ENCODE results near the gene SMPD4.
A peak's percentile ranks its signal among the peaks of the same experiment; 100 is the strongest.
"Not testable (repeated sequence)": the region's sequence is repeated elsewhere in the genome, so short reads cannot be mapped to it uniquely, and the experiment has no call there.

Gene SMPD4

DNA sequence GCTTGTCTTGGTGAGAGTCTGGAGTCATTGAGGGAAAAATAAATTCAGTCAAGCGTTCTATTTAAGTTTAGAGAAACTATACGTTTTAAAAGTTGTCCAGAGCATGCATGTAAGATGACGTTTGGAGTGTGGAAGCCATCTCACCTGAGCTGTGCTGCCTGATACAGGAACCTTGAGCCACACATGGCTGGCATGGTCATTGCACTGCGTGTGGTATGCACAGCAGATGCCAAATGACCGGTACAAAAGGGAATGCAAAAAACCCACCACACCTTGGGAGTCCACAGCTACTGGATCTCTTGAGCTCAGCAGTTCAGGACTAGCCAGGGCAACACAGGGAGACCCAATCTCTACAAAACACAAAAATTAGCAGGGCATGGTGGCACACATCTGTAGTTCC lies 5.0 kb upstream of the SMPD4 start:
- no peak overlapping the region for H3K4me3 ChIP-seq (ENCODE audit: low read length)
- no peaks in the 10 kb centered on the region for H3K27me3 ChIP-seq (replicated peaks; ENCODE audit: control insufficient read depth, insufficient read depth, low read length)
- DNase-seq (ENCODE audit: low read depth), result no peak
- H3K9ac ChIP-seq (ENCODE audit: low read length), result no peak overlapping the region
- H3K4me1 ChIP-seq (ENCODE audit: control insufficient read depth, insufficient read depth, low read length), result no peaks in the 10 kb centered on the region
- H3K36me3 ChIP-seq (ENCODE audit: control insufficient read depth, insufficient read depth, low read length, severe bottlenecking), result peaks cover 5% of the 10 kb centered on the region
- H3K9me3 ChIP-seq (ENCODE audit: control insufficient read depth, low read length), result no peaks in the 10 kb centered on the region

DNA sequence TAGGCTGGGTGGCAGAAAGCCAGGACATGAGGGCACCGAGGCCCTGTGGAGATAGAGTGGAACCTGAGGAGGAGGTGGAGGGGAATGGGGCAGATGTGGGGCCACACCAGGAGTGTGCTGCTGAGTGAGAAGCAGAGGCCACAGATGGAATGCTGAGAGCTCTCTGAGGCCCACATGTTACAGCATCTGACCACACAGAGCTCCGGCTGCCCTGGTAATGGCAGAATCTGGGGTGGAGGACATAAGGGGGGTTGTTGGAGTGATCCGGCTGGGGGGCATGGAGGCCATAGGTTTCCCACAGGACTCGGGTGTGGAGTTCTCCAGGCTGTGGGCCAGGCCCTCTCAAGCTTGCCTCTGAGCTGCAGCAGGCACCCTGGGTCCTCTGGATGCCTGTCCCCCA lies 4.5 kb upstream of the SMPD4 start:
- Histone ChIP-seq H3K4me3 (ENCODE audit: low read length) (no peak overlapping the region), H3K9me3 (ENCODE audit: control insufficient read depth, low read length) (no peaks in the 10 kb centered on the region), H3K36me3 (ENCODE audit: control insufficient read depth, insufficient read depth, low read length, severe bottlenecking) (peaks cover 2% of the 10 kb centered on the region), H3K4me1 (ENCODE audit: control insufficient read depth, insufficient read depth, low read length) (no peaks in the 10 kb centered on the region), H3K9ac (ENCODE audit: low read length) (no peak overlapping the region), H3K27me3 (replicated peaks; ENCODE audit: control insufficient read depth, insufficient read depth, low read length) (no peaks in the 10 kb centered on the region)
- no peak for DNase-seq (ENCODE audit: low read depth)

DNA sequence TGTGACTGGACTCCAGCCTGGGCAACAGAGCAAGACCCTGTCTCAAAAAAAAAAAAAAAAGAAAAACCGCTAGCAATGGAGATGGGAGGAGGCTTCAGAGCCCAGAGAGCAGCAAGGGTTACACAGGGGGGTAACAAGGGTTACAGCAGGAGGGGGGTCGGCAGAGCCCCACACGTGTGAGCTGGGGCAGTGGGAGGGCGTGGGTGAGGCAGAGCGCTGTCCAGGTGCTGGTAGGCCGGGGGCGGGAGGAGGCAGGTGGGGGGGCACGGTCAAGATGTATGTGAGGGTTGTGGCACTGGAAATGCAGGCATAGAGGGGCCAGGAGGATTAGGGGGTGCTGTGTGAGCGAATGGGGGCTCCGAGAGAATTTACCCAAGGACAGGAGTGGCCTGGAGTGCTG lies 4.0 kb upstream of the SMPD4 start:
- peaks cover 4% of the 10 kb centered on the region for H3K4me1 ChIP-seq (ENCODE audit: control insufficient read depth, insufficient read depth, low read length)
- DNase-seq (ENCODE audit: low read depth), result no peak
- no peak overlapping the region for H3K4me3 ChIP-seq (ENCODE audit: low read length)
- H3K9me3 ChIP-seq (ENCODE audit: control insufficient read depth, low read length), result no peaks in the 10 kb centered on the region
- no peaks in the 10 kb centered on the region for H3K27me3 ChIP-seq (replicated peaks; ENCODE audit: control insufficient read depth, insufficient read depth, low read length)
- no peak overlapping the region for H3K9ac ChIP-seq (ENCODE audit: low read length)
- H3K36me3 ChIP-seq (ENCODE audit: control insufficient read depth, insufficient read depth, low read length, severe bottlenecking), result no peaks in the 10 kb centered on the region

GRCh38 chr2:130183512-130184373 lies 2.3 kb upstream of the SMPD4 start:
- H3K4me1 ChIP-seq (ENCODE audit: control insufficient read depth, insufficient read depth, low read length), result peaks cover 6% of the 10 kb centered on the region
- H3K36me3 ChIP-seq (ENCODE audit: control insufficient read depth, insufficient read depth, low read length, severe bottlenecking), result no peaks in the 10 kb centered on the region
- no peaks in the 10 kb centered on the region for H3K27me3 ChIP-seq (replicated peaks; ENCODE audit: control insufficient read depth, insufficient read depth, low read length)
- H3K4me3 ChIP-seq (ENCODE audit: low read length), result peak overlapping the region; percentile 77
- DNase-seq (ENCODE audit: low read depth), result no peak
- peak overlapping the region; percentile 82 for H3K9ac ChIP-seq (ENCODE audit: low read length)
- H3K9me3 ChIP-seq (ENCODE audit: control insufficient read depth, low read length), result no peaks in the 10 kb centered on the region

DNA sequence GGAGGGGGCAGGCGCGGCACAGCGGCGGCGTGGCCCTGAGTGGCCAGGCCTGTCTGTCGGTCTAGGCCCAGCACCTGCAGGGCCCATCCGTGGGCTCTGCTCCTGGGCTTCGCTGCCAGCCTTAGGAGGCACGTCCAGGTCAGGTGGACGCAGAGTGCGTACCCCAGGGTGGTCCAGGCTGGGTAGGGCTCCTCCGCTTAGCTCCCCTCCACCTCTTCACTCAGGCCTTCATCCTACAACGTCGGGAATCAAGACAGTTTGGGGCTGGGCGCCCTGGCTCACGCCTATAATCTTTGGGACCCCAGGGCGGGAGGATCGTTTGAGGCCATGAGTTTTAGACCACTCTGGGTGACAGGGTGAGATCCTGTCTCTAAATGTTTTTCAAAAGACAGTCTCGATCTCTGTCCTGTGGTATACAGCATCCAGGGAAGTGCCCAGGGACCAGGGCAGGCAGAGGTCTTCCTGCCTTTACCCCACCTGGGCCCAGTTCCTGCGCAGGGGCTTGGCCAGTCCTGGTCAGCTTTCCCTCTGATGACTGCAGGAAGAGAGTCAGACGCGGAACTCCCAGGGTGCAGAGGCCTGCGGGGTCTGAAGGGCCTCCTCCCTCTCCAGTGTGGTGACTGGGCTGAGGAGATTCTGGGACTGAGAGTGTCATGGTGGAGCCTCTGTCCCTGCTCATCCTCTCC lies 1.6 kb upstream of the SMPD4 start:
- H3K4me1 ChIP-seq (ENCODE audit: control insufficient read depth, insufficient read depth, low read length); DNase-seq (ENCODE audit: low read depth); H3K27me3 ChIP-seq (replicated peaks; ENCODE audit: control insufficient read depth, insufficient read depth, low read length); H3K9me3 ChIP-seq (ENCODE audit: control insufficient read depth, low read length); H3K36me3 ChIP-seq (ENCODE audit: control insufficient read depth, insufficient read depth, low read length, severe bottlenecking): not testable (repeated sequence)
- peak overlapping the region; percentile 82 for H3K9ac ChIP-seq (ENCODE audit: low read length)
- H3K4me3 ChIP-seq (ENCODE audit: low read length), result peak overlapping the region; percentile 77

DNA sequence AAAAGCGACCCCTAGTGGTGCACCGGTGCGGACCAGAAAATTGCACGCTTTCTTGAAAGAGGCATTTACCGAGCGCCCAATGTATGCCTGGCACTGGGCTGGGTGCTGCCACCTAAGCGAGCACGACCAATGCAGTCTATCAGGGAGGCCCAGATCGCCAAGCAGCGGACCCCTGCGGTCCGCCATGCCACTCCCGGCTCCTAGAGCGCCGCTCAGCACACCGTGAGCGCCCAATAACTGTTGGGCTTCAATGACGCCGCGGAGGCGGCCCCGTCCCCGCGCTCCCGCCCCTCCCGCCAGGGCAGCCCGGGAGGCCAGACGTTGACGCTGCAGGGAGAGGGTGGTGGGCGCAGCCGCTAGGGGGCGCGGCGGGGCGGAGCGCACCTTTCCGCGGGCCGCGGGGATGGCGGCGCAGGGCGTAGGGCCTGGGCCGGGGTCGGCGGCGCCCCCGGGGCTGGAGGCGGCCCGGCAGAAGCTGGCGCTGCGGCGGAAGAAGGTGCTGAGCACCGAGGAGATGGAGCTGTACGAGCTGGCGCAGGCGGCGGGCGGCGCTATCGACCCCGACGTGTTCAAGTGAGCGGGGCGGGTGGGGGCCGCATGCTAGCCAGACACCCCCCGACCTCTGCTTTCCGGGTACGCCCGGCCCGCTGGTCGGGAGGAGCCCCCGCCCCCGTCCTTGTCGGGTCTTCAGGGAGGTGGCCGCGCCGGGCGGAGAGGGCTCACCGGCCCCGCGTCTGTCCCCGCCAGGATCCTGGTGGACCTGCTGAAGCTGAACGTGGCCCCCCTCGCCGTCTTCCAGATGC lies 679 bp upstream of the SMPD4 start, which contains the start of gene MZT2B:
MZT2B (plus strand) TSS at position 383 of the 803 bp plus-strand sequence; CDS start at position 404, 21 bp downstream.
- not testable (repeated sequence) for H3K4me1 ChIP-seq (ENCODE audit: control insufficient read depth, insufficient read depth, low read length); H3K9me3 ChIP-seq (ENCODE audit: control insufficient read depth, low read length); H3K36me3 ChIP-seq (ENCODE audit: control insufficient read depth, insufficient read depth, low read length, severe bottlenecking); H3K27me3 ChIP-seq (replicated peaks; ENCODE audit: control insufficient read depth, insufficient read depth, low read length)
- DNase-seq (ENCODE audit: low read depth), result peak; percentile 94
- H3K4me3 ChIP-seq (ENCODE audit: low read length), result peak within 1 kb of the TSS; percentile 98
- peak within 1 kb of the TSS; percentile 93 for H3K9ac ChIP-seq (ENCODE audit: low read length)

GRCh38 chr2:130180404-130181324 lies 738 bp downstream of the SMPD4 start:
- H3K9ac ChIP-seq (ENCODE audit: low read length), result peak overlapping the region; percentile 93
- H3K4me1 ChIP-seq (ENCODE audit: control insufficient read depth, insufficient read depth, low read length); H3K27me3 ChIP-seq (replicated peaks; ENCODE audit: control insufficient read depth, insufficient read depth, low read length); H3K9me3 ChIP-seq (ENCODE audit: control insufficient read depth, low read length); H3K36me3 ChIP-seq (ENCODE audit: control insufficient read depth, insufficient read depth, low read length, severe bottlenecking): not testable (repeated sequence)
- peak; percentile 9 for DNase-seq (ENCODE audit: low read depth)
- H3K4me3 ChIP-seq (ENCODE audit: low read length), result peak overlapping the region; percentile 98

- H3K4me3 ChIP-seq (ENCODE audit: low read length); H3K27me3 ChIP-seq (replicated peaks; ENCODE audit: control insufficient read depth, insufficient read depth, low read length); H3K9ac ChIP-seq (ENCODE audit: low read length); H3K9me3 ChIP-seq (ENCODE audit: control insufficient read depth, low read length); H3K4me1 ChIP-seq (ENCODE audit: control insufficient read depth, insufficient read depth, low read length); DNase-seq (ENCODE audit: low read depth): not testable (repeated sequence)
- H3K36me3 ChIP-seq (ENCODE audit: control insufficient read depth, insufficient read depth, low read length, severe bottlenecking), result peaks cover 51% of the 10 kb centered on the region
These were observed 6.5 kb downstream of the SMPD4 start for GRCh38 chr2:130174866-130175265.

DNA sequence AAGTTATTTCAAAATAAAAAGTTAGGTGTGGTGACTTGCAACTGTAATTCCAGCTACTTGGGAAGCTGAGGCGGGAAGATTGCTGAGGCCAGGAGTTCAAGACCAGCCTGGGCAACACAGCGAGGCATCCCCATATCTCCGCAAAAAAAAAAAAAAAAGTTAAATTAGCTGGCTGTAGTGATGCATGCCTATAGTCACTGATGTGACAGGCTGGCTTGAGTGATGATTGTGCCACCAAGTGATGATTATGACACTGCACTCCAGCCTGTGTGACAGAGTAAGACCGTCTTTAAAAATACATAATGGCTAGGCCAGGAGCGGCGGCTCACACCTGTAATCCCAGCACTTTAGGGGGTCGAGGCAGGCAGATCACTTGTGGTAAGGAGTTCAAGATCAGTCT lies 11.5 kb downstream of the SMPD4 start:
- Histone ChIP-seq H3K9ac (ENCODE audit: low read length) (no peak overlapping the region), H3K9me3 (ENCODE audit: control insufficient read depth, low read length) (no peaks in the 10 kb centered on the region), H3K36me3 (ENCODE audit: control insufficient read depth, insufficient read depth, low read length, severe bottlenecking) (peaks cover 74% of the 10 kb centered on the region), H3K4me1 (ENCODE audit: control insufficient read depth, insufficient read depth, low read length) (peaks cover 4% of the 10 kb centered on the region), H3K4me3 (ENCODE audit: low read length) (no peak overlapping the region), H3K27me3 (replicated peaks; ENCODE audit: control insufficient read depth, insufficient read depth, low read length) (no peaks in the 10 kb centered on the region)
- no peak for DNase-seq (ENCODE audit: low read depth)

DNA sequence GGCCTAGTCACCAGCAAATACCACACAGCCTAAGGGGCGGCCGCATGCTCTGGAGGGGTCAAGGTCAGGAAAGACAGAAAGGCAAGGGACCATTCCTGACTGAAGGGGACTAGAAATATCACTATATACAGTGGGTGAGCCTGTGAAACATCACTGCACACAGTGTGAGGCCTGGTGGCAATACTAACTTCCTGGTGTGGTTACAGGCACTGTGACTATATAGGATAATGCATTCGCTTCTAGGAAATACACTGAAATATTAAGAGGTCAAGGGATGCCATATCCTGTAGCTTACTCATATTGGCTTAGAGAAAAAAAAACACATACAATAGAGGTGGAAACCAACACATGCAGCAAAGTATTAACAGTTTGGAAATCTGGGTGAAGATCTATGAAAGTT lies 12.2 kb downstream of the SMPD4 start:
- not testable (repeated sequence) for H3K4me1 ChIP-seq (ENCODE audit: control insufficient read depth, insufficient read depth, low read length); H3K4me3 ChIP-seq (ENCODE audit: low read length); H3K9me3 ChIP-seq (ENCODE audit: control insufficient read depth, low read length); H3K27me3 ChIP-seq (replicated peaks; ENCODE audit: control insufficient read depth, insufficient read depth, low read length); DNase-seq (ENCODE audit: low read depth); H3K9ac ChIP-seq (ENCODE audit: low read length)
- peaks cover 72% of the 10 kb centered on the region for H3K36me3 ChIP-seq (ENCODE audit: control insufficient read depth, insufficient read depth, low read length, severe bottlenecking)

Data from adipocyte (in vitro differentiated cells).